Hematopoietic multipotent progenitor cell treated with erythropoietin and hydrocortisone succinate and interleukin-3 and kit ligand, for 15 days (in vitro differentiated cells): Measurements from ENCODE around the gene NEO1.
"Not testable (repeated sequence)": the region's sequence is repeated elsewhere in the genome, so short reads cannot be mapped to it uniquely, and the experiment has no call there.

Source experiments
- DNase-seq: peaks from one replicate; pipeline ENCODE4 v3.0.0-alpha.2; 2015; ENCODE audit warnings: low spot score

NEO1 gene

GRCh38 chr15:73258271-73259108 lies 206.2 kb downstream of the NEO1 start:
- no peak for DNase-seq

- no peak for DNase-seq
These were observed 212.6 kb downstream of the NEO1 start for GRCh38 chr15:73264881-73265280.

GRCh38 chr15:73265536-73266153 lies 213.4 kb downstream of the NEO1 start:
- peak; percentile 27 for DNase-seq

DNA sequence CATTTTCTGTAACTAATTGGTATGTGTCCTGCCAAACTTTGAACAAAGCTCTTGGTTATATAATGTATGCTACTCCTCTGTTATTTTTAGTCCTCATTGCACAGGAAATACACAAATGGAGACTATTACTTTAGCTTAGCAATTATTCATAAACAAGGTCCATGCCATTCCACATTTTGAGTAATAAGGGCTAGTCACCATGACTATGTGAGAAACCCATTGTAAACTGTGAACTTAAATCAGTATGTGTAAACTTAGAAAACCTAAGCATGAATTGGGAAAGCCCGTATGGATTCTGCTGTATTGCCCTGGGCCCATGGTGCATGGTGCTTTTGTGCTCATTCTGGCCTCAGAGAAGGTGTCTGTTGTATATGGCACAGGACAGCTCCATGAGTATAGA lies 216.2 kb downstream of the NEO1 start:
- DNase-seq, result no peak

DNA sequence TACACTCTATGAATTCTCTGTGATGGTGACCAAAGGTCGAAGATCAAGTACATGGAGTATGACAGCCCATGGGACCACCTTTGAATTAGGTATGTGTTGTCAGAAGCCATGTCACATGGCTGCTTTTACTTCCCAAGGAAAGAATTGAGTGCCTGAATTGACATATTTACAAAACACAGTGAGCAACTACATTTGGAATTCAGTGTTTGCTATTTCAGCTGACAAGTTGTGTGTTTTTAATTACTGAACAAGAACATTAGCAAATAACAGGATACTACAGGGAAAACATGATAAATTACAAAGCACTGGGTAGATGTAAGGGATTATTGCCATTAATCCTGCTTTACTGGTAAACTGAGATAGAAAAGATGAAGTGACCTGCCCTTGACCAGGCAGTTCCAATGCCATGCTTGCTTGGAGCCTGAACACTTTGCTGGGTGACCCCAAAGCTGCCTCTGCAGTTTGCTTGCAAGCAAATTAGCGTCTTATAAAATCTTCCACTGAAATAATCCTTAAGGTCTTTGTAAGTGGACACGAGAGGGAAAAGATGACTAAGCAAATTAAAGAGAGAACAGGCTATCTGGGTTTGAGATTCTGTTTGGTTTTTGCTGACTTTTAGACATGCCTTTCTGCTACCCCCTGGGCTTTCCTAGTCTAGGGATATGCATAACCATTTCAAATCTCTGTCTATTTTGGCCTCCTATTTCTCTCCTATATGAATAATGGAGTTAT lies 218.3 kb downstream of the NEO1 start:
- no peak for DNase-seq

DNA sequence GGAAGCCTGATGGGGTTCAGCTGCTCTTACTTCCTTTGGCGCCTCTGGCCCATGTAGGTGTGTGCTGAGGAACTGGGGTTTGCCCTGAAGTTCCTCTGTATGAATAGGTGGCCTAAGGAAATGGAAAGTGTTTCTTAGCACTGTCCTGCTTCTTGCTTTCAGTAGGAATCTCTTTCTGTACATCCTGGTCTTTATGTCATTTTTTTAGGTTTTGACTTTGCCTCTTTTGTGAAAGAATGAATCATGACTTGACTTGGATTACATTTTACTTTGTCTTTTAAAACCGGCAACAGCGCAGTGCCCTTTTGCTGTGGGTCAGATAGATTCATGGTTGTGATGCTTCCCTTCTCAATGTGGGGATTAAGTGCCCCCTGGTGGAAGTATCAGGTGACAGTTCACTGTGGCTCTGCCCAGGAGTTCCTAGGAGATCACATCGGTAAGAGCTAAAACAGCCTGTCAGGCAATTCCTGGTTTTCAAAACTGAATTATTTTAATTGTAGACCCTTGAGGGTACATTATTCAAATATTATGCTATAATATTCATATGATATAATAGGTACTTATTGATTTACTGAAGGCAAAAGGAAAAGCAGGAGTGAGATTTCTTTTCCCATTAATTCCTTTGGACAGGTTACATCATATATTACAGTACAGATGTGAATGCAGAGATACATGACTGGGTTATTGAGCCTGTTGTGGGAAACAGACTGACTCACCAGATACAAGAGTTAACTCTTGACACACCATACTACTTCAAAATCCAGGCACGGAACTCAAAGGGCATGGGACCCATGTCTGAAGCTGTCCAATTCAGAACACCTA lies 221.1 kb downstream of the NEO1 start:
- peak; percentile 47 for DNase-seq

DNA sequence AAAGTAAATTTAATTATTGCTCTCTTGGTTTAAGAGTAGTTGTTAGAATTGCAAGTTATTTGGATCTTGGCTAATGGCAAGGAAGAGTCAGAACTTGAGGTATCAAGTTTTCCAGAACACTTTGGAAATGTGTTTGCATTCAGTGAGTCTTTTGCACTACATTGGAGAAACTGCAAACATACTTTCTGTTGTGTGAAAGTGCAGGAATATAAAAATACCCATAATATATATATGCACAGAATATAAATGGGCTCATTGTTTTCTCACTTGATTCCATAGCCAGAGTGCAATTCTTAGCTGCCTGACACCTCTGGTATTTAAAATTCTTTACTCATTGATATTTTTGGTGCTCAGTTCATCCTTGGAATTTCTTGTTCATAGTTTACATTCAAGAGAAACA lies 223.6 kb downstream of the NEO1 start:
- DNase-seq, result no peak

- DNase-seq, result no peak
These were observed 230.5 kb downstream of the NEO1 start for GRCh38 chr15:73282567-73283365.

DNA sequence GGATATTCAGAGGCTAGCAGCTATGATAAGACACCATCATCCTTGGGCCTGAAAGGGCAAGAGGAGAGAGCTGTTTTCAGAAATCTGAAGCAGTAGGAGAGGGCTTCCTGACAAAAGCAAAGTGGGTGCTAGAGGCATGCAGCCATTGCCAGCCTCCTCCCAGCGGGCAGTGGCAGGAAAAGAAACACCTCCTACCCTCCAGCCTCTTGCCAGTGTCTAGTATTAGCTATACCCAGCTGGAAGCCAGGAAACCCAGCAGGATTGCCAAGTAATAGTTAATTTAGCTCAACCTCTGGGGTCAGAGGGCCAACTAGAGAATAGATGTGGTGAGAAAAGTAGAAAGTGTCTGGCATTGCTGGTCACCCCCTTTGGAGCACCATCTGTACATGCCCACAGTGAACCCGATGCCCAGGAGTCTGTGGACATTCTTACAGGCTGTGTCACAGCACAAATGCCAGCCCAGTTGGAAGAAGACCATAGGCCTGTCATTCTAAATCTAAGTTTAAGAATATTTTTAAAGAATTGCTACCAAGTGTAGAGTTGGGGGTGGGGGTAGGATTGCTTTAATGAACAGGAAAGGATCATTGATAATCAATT lies 231.2 kb downstream of the NEO1 start:
- DNase-seq, result no peak

- DNase-seq, result no peak
These were observed 231.9 kb downstream of the NEO1 start for GRCh38 chr15:73284090-73284716.

GRCh38 chr15:73286311-73286710 lies 234.0 kb downstream of the NEO1 start:
- no peak for DNase-seq

GRCh38 chr15:73287019-73287418 lies 234.8 kb downstream of the NEO1 start:
- DNase-seq, result no peak

- no peak for DNase-seq
These were observed 239.2 kb downstream of the NEO1 start for GRCh38 chr15:73291441-73291840.

GRCh38 chr15:73293773-73294172 lies 241.5 kb downstream of the NEO1 start:
- no peak for DNase-seq

DNA sequence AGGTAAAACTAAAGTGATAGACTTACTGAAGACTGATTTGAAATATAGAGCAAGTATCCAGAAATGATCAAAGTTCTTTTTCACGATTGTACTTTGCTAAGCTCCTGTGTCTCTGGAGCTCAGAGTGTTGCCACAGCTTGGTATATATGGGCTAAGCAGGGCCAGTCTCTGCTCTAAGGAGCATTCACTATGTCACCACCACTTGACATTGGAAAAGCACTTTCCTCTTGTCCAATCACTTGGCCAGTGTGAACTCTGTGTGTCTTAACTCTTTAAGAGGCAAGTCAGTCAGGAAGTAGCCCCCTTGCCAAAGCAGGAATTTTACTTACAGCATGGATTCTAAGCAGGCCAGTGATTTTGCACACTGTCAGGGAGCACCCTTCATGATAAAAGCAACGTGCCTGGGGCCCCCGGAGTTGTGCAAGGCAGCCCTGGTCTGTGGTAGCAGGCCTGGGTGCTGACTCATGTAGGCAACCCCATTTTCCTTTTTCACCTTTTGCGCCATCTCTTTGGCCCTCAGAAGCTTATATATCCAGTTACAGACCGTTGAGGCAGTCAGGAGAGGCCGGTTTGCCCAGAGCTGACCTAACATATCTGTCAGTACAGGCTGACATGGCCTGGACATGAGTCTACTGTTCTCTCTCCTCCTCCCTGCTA lies 243.5 kb downstream of the NEO1 start:
- DNase-seq, result no peak

GRCh38 chr15:73296609-73297353 lies 244.5 kb downstream of the NEO1 start:
- no peak for DNase-seq

DNA sequence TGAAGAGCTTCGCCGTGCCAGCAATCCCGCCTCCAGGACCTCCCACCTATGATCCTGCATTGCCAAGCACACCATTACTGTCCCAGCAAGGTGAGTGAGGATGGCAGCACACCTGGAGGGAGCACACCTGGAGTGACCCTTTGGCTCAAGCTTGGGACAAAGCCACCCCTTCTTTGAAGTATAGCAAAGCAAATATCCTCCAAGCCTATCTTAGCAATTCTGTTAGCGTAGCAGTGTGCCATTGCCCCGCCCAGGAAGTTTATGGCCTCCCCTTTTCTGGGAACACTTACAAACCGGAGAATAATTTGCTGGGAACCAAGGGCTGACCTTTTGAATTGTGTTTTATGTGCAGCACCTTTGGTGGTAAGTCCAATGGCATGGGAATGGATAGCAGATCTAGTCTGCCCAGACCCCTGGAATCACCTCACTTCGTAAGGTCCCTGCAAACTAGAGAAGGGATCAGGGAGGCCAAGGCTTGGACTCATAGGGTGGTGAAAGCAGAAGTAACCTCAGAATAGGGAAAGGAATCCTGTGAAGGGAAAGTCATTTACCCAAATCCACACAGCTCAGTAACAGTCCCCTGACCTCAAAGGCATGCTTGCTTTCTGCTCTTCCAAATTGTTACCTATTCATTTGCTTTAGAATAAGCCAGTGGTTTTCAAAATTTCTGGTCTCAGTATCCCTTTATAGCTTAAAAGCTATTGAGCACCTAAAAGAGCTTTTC lies 246.4 kb downstream of the NEO1 start:
- DNase-seq, result no peak

DNA sequence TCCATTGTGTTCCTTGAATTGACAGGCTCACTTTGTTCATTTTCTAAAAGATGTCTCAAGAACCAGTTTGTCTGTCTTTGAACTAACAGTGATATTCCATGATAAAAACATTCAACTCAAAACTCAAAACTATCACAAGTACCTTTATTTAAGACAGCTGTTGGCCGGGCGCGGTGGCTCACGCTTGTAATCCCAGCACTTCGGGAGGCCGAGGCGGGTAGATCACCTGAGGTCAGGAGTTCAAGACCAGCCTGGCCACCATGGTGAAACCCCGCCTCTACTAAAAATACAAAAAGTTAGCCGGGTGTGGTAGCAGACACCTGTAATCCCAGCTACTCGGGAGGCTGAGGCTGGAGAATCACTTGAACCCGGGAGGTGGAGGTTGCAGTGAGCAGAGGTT lies 248.0 kb downstream of the NEO1 start:
- not testable (repeated sequence) for DNase-seq
